ENCODE data around the gene VRK1.

DNA sequence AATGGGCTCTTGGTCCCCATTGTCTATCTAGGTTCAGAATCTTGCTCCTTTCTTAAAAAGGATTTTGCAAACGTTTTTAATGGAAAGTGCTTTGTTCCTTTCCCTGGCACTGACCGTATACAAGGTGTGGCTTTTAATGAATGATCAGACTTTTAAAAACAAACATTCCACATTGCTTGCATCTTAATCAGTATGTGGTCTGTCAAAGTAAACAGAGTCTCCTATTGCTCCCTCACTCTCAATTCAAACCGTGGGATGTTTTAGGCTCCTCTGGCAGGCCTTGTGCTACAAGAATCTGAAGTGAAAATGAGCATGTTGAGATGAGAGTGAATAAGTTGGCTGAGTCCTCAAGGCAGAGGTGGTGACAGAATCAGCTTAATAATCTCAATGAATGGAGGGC, 107.0 kb downstream of the VRK1 start:
- TF ChIP-seq, protein P1, sequence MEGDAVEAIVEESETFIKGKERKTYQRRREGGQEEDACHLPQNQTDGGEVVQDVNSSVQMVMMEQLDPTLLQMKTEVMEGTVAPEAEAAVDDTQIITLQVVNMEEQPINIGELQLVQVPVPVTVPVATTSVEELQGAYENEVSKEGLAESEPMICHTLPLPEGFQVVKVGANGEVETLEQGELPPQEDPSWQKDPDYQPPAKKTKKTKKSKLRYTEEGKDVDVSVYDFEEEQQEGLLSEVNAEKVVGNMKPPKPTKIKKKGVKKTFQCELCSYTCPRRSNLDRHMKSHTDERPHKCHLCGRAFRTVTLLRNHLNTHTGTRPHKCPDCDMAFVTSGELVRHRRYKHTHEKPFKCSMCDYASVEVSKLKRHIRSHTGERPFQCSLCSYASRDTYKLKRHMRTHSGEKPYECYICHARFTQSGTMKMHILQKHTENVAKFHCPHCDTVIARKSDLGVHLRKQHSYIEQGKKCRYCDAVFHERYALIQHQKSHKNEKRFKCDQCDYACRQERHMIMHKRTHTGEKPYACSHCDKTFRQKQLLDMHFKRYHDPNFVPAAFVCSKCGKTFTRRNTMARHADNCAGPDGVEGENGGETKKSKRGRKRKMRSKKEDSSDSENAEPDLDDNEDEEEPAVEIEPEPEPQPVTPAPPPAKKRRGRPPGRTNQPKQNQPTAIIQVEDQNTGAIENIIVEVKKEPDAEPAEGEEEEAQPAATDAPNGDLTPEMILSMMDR (conservative IDR thresholded peaks at IDR 0.05; ENCODE audit: low read length): no peak
- no peak for TF ChIP-seq EZH2phosphoT487 (IDR thresholded peaks at IDR 0.05; ENCODE audit: borderline replicate concordance)

Data from Loucy (cell line).